NCI-H2196 (cell line): ENCODE results near the gene ATP6V1E1.
"Not testable (repeated sequence)": the region's sequence is repeated elsewhere in the genome, so short reads cannot be mapped to it uniquely, and the experiment has no call there.

Experiments used
- DNase-seq: peaks from one replicate; lab custom pipeline; 2025; ENCODE audit not compliant: unreplicated experiment; lab: John Stamatoyannopoulos, UW

The ATP6V1E1 gene

DNA sequence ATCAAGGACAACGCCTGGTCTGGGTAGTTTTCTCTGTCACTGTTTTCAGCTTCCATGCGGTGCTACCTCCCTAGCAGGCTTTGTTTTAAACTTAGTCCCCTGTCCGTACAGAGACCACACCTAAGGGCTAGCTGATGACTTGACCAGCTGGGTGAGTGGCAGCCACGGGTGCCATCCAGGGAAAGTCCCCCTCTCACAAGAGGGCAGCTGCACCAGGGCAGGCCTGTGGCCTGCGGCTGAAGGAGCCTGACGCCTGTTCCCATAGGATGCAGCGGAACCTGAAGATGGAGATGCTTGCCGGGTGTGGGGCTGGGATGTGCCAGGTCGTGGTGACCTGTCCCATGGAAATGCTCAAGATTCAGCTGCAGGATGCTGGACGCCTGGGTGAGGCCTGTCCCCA is 45.4 kb downstream of the ATP6V1E1 start:
- no peak for DNase-seq

DNA sequence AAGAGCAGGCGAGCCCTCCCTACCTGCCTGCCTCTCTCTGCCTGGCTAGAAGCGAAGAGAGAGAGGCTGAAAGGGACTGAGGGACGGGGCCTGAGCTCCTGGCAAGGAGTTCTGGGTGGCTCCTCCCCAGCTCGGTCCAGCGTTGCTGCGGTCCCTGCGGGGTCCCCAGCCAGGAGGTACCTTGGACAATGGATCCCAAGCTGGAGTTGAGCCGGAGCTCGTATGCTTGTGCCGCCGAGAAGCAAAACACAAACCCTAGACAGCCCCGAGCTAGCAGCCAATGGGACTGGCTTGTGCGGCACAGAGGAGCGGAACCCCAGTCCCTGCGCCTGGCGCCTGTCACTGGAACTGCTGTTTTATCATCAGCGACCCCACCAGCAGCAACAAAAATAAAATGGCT is 46.9 kb downstream of the ATP6V1E1 start:
- no peak for DNase-seq

GRCh38 chr22:17581056-17581455 is 47.5 kb downstream of the ATP6V1E1 start:
- DNase-seq, result no peak

- no peak for DNase-seq
Measured at GRCh38 chr22:17580441-17581031, 48.0 kb downstream of the ATP6V1E1 start.

- no peak for DNase-seq
Measured at GRCh38 chr22:17579535-17579981, 49.0 kb downstream of the ATP6V1E1 start.

DNA sequence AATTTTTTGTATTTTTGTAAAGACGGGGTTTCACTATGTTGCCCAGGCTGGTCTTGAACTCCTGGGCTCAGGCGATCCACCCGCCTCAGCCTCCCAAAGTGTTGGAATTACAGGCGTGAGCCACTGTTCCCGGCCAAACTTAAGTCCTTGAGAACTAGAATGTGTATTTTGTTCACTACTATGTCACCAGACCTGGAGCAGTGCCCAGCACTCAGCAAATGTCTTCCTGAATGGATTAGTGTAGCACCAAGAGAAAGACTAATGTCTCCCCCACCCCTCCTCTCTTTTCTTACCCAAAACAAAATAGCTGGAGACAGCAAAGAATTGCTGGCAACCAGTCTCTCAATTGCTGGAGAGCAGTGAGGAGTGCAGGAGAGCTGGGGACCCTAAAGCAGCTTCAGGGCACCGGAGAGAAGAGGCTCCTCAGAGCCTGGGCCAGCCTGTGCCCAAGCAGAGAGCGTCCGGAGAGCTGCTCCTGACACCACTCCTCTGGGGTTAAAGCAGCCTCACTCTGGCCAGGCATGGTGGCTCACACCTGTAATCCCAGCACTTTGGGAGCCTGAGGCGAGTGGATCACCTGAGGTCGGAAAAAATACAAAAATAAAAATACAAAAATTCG is 50.3 kb downstream of the ATP6V1E1 start:
- DNase-seq, result peak; percentile 25

- DNase-seq, result no peak
Measured at GRCh38 chr22:17576470-17576869, 52.1 kb downstream of the ATP6V1E1 start.

DNA sequence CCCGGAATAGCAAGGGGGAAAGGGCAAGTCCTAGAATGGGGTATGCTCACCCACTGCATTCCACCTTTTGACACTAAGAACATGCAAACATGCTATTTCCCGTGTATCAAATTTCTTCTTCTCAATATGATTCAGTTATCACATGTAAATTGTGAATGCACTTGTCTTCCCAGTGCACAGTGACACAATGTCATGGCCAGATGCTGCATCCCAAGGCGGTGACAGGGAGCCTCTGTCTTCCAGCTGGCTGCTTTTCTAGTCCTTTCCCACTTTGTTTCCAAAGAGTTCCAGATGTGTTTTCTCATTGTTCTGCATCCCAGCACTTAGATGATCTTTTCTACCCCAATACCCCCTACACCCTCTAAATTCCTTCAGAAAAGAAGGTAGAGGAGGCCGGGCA is 52.9 kb downstream of the ATP6V1E1 start:
- no peak for DNase-seq

DNA sequence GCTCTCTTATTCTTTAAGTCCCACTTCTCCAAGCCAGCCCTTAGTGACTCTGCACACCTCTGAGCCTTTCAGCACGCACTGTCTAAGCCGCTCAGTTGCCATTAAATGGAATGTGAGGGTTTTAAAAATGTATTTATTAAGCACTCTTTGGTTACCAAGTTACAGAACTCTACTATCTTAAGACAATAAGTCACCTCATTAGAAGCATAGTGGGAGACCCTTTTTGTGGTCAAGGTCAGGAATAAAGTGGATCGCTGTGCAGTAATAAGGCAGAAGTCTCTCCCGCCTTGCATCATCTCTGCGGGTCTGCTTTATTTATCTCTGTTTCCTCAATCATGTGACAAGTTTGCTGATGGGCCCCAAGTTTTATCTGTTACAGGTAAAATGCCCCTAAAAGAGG is 53.4 kb downstream of the ATP6V1E1 start:
- no peak for DNase-seq

DNA sequence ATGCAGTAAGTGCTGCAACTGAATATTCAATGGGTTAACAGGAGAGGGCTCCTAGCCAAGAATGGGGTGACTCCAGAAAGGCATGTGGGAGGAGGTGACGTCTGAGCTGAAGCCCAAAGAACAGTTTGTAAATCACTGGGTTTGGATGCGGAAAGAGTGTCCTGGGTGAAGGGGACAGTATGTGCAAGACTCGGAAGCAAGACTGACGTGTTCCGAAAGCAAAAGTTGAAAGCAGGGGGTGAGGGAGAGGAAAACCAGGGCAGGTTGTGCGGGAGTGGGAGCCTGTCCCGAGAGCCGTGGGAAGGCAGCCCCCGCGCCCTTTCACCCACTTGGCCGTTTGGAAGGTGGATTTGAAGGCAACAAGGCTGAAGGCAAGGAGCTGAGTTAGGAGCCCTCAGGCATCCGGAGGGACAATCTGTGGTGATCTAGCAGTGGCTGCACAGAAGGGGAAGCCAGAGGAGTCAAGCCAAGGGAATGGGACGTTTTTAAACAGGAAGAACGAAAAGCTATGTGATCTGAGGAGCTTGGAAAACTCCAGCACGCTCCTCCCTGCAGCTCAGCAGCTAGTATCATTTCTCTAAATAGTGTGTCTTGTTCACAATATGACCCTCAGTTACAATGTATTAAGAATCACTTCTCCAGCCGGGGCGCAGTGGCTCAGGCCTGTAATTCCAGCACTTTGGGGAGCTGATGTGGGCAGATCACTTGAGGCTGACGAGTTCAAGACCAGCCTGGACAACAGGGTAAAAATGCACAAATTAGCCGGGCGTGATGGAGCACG is 57.5 kb downstream of the ATP6V1E1 start:
- no peak for DNase-seq

DNA sequence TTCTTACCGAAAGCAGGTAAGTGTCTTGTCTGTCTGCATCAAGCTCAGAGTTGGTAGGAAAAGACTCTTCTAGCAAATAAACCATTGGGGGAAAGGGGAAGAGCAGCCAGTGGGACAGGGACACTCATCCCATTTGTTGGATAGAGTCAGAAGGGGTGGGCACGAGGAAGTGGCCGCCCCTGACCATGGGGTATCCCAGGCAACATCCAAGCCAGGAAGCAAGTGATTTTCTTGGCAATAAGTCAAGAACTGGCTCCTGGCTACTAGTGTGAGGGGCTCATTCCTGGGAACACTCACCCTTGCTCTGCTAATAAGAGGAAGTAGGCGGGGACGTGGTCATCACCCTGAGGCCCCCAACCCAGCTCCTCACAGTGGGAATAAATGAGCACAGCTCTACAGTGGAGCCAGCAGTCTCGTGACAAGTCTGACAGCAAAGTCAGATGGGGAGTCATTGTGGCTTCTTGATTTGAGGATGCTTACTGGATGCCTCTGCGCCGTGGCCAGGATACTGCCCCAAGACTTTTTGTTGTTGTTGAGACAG is 58.5 kb downstream of the ATP6V1E1 start:
- DNase-seq, result no peak

GRCh38 chr22:17566776-17567175 is 61.8 kb downstream of the ATP6V1E1 start:
- DNase-seq, result no peak

DNA sequence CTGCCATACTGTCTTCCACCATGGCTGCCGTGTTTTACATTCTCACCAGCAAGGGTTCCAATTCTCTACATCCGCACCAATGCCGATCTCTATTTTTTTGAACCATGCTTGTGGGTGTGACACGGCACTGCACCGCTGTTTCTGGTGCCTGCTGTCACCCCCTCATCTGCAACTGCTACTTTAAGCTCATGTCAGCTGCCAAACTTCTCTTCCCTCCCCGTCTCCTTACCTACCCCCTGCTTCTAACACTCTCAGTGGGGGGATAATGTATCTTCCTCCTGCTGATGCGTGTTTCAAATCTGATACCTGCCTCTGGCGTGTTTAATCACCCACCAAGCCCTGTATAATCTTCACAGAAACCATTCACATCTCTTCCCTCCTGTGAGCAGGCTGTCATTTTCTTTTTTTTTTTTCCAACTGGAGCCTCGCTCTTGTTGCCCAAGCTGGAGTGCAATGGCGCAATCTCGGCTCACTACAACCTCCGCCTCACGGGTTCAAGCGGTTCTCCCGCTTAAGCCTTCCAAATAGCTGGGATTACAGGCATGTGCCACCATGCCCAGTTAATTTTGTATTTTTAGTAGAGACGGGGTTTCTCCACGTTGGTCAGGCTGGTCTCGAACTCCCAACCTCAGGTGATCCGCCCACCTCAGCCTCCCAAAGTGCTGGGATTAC is 62.4 kb downstream of the ATP6V1E1 start:
- DNase-seq, result not testable (repeated sequence)

DNA sequence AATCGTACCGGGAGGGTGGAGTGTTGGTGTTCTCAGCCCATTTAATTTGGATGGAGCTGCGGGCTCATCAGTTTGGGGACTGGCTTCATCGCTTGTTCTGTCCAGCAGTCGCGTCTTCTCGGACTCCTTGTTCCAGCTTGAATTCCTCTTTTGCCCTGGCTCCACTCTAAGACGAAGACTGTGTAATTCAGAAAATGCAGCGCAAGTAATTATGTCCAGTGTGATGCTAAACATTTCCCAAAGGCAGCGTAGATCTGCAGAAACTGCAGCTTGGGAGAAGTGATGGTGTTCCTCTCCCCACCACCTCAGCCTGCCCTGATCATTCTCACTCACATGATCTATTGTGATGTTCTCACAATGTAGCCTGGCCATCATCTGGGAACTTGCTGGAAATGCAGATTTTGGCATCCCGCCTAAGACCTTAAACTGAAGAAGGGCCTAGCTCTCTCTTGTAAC is 64.6 kb downstream of the ATP6V1E1 start:
- no peak for DNase-seq

DNA sequence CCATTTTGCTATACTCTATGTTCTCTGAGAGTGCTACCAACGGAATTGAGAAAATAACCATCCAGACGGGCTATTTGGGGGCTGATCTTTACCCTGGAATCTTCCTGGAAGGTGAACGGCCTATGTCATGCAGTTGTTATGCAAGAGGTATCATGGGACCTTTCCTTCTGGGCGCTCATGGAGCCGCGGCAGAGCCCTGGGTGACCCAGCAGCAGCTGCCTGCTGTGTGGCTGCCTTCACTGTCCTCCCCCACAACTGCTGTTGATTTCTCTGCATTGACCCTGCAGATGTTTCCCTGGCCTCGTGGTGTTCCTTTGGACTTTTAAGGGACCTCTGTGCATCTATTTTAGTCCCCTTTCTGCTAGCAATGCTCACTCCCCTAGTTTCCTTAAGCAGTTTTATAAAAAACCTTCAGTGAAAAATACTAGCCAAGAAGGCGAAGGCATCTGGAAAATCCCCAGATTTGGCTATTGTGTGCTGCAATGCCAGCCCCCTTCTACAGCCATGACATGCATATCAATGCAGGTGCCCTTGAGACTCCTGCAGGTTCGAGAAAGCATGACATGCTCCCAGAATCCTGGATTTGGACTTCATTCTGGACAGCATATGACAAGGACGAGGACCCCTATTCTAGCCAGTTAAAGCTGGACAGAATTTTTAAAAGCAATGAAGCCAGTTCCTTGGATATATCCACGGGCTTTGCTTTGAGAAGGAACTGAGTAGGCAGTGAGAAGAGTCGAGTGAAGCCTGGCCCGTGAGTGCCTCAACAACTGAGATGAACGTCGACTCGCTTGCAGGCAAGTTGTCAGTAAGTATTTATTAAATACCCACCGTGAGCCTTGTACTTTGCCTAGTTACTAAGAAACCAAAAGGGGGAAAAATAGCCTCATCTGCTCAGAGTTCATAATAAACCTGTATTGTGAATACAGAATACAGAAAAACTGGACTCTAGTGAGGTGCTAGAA is 65.4 kb downstream of the ATP6V1E1 start, which contains the start of gene SLC25A18:
Gene SLC25A18, plus strand, starts transcription at position 593 of the 965 bp plus-strand sequence. CDS start 16,447 bp downstream, outside the sequence.
- no peak for DNase-seq

DNA sequence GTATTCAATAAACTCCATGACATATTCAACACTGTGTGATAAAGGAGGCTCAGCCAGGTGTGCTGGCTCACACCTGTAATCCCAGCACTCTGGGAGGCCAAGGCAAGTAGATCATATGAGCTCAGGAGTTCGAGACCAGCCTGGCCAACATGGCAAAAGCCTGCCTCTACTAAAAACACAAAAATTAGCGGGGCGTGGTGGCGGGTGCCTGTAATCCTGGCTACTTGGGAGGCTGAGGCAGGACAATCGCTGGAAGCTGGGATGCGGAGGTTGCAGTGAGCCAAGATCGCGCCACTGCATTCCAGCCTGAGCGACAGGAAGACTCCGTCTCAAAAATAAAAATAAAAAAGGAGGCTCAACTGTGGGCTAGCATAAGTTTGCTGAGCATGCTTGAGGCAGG is 69.4 kb downstream of the ATP6V1E1 start:
- DNase-seq, result no peak

GRCh38 chr22:17554814-17555213 is 73.7 kb downstream of the ATP6V1E1 start:
- no peak for DNase-seq

- DNase-seq, result no peak
Measured at GRCh38 chr22:17552737-17553136, 75.8 kb downstream of the ATP6V1E1 start.

DNA sequence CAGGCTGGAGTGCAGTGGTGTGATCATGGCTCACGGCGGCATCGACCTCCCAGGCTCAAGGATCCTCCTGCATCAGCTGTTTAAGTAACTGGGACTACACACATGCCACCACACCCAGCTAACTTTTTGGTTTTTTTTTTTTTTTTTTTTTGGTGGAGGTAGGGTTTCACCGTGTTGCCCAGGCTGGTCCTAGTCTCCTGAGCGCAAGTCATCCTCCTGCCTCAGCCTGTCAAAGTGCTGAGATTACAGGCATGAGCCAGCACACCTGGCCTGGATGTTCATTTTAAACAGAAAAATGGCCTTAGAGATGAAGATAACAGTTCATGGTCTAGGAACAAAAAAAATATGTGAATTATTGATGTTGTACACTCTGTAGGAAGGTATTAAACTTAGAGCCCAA is 78.9 kb downstream of the ATP6V1E1 start:
- DNase-seq, result no peak

DNA sequence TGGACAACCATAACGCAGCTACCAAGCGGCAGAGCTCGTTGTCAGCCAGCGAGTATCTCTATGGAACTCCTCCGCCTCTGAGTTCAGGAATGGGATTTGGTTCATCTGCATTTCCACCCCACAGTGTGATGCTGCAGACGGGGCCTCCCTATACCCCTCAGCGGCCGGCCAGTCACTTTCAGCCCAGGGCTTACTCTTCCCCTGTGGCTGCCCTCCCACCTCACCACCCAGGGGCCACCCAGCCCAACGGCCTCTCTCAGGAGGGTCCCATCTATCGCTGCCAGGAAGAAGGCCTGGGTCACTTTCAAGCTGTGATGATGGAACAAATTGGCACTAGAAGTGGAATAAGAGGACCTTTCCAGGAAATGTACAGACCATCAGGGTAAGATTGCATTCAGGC is 79.4 kb downstream of the ATP6V1E1 start:
- DNase-seq, result no peak
